NCI-H2081 (cell line): ENCODE measurements around the gene LATS2.
A peak's percentile ranks its signal among the peaks of the same experiment; 100 is the strongest.

ENCODE experiments used
- DNase-seq, 2 experiments: peaks; one replicate each; lab custom pipeline; 2025; lab: John Stamatoyannopoulos, UW

The LATS2 gene

DNA sequence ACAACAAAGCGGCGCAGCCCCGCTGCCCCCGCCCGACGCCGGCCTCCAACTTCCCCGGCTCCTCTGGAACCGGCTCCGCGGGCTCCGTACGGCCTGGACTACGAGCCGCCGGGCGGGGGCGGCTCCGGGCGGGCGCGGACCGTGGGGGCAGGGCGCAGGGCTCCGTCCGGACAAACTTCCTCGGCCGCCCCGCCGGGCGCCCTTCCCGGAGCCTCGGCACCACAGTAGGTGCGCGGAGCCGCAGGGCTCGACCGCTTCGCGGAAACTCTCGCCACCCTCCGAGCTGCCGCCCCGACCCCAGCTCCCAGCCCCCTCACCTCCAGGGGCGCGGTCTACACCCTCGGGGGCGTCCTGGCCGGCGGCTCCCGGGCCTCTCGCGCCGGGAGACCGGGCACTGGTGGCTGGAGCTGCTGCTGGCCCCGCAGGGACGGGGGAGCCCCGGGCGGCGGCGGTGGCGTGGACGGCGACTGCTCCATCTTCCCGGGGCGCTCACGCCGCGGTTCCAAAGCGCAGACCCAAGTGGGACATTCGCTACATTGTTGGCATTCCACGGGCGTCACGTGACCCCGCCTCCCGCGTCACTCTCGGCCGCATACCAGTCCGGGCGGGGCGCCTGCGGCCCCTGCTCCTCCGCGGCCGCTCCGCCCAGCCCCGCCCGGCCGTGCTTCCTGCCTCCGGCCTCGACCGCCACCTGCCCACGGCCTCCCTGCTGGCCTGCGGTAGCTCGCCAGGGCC, at the start of gene LATS2:
Gene LATS2, minus strand, starts transcription at position 558 of the 735 bp plus-strand sequence. CDS start 15,560 bp downstream, outside the sequence.
- DNase-seq: peak; percentile 43 to 46

DNA sequence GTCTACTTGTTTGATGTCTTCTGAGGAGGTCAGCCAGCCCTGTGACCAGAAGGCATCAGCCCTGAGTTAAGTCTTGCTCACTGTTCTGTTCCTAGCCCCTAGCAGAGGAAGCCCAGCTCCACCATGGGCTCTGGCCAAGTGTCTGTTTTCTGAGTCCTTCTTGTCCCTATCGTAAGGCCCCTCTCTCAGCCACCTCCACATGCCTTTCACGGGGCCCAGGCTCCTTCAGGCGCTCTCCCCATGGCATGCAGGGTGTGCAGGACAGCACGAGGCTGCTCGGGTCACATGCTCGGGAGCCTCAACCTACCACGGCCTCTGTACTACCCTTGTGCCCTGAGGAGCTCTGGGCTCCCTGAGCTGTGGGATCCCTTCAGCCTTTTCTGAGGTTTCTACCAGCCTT, 47.8 kb upstream of the LATS2 start:
- DNase-seq: no peak

- no peak for DNase-seq
Observed at GRCh38 chr13:21106089-21106488, 44.7 kb upstream of the LATS2 start.

DNA sequence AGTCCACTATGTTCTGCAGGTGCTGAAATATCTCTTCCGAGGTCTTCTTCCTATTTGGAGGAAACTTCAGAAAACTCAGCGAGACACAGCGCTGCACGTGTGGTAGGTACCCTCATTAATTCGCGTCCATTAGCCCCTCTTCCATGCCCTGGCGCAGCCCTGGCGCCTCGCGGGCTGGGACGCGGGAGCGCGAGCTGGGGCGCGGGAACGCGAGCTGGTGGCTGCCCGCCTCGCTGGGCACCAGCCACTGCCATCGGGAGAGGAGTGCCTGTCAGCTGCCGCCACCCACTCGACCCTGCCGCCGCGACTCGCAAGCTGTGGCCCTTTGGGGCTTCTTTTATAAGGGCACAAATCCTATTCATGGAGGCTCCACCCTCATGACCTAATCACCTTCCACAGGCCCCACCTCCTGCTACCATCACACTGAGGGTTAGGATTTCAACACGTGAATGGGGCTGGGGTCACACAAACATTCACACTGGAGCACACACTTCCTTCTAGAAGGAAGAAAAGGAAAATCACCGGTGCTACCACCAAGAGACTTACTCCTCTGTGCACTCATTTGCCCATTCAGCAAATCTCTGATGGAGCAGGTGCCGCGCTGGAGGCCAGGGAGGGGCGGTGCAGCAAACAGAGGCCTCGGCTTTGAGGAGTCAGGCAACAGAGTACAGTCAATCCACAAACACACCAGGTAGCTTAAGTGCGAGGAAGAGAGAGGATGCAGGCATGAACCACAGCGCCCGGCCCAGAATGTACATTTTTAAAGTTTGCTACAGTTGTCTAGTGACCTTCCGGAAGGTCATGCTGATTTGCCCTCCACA, 43.0 kb upstream of the LATS2 start:
- DNase-seq: no peak

GRCh38 chr13:21101865-21102576, 40.6 kb upstream of the LATS2 start:
- no peak for DNase-seq

DNA sequence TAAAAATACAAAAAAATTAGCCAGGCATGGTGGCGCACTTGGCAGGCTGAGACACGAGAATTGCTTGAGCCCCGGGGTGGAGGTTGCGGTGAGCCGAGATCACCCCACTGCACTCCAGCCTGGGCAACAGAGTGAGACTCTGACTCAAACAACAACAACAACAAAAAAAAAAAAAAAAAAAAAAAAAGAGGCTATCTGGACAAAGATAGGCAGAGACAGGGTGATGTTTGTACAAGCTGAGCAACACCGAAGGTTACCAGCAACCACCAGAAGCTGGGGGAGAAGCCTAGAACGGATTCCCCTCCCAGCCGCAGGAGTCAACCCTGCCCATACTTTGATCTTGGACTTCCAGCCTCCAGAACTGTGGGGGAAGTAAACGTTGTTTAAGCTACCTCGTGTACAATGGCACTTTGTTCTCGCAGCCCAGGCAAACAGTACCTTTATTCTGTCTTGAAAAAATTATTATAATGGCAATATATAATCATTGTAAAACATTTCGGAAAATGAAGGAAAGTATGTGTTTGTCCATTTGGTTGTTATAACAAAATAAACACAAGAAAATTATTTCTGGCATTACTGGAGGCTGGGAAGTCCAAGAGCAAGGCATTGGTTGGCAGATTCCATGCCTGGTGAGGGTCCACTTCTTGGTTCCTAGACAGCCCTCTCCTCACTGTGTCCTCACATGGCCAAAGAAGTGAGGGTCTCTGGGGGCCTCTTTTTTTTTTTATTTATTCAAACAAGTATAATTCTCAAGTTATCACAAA, 39.8 kb upstream of the LATS2 start:
- no peak for DNase-seq

- DNase-seq: no peak
Observed at GRCh38 chr13:21100211-21100610, 38.8 kb upstream of the LATS2 start.

DNA sequence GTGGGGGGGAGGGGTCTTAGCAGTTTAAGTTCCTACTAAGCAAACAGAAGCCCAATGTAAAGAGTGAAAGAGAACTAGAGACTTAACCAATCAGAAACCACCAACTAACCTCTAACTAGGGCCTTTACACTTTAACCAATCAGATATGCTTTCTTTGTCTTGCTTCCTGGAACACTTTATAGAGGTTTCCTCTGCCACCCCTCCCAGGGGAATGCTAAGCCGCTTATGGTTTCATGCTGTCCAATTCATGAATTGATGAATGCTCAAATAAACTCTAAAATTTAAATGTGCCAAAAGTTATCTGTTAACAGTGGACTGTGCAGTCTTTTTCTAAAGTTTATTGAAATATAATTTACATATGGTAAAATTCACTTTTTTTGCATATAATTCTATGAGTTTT, 33.9 kb upstream of the LATS2 start:
- no peak for DNase-seq

- no peak for DNase-seq
Observed at GRCh38 chr13:21089830-21090229, 28.4 kb upstream of the LATS2 start.

- DNase-seq: no peak
Observed at GRCh38 chr13:21088534-21088933, 27.1 kb upstream of the LATS2 start.

DNA sequence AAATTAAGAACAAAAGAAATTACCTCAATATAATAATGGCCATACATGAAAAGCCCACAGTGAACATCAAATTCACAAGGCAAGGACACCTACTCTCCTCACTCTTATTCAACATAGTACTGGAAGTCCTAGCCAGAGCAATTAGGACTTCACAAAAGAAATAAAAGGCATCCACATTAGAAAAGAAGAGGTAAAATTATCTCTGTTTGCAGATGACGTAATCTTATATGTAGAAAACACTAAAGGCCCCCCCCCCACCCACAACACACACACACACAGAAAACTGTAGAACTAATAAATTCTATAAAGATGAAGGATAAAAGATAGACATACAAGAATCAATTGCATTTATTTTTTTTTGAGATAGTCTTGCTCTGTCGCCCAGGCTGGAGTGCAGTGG, 25.5 kb upstream of the LATS2 start:
- no peak for DNase-seq

DNA sequence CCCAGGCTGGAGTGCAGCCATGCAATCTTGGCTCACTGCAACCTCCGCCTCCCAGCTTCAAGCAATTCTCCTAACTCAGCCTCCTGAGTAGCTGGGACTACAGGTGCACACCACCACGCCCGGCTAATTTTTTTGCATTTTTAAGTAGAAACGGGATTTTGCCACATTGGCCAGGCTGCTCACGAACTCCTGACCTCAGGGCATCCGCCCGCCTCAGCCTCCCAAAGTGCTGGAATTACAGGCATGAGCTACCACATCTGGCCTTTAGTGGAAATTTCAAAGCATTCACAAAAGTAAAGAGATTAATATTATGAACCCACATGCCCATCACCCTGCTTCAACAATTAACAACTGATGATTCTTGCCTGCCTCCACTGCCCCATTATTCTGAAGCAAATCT, 20.5 kb upstream of the LATS2 start:
- no peak for DNase-seq

DNA sequence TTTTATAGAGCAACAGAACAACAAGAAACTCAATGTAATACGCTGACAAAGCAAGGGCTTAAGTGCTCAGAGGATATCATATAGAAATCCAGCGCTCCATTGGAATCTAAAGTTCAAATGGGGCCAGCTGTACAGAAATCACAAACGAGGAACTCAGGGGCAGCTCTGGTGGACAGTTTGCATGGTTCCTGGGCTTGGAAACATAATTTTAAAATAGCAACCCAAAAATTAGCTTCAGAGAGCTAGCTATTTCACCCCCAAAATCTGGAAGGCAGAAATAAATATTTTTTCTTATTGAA, 19.2 kb upstream of the LATS2 start:
- no peak for DNase-seq

- no peak for DNase-seq
Observed at GRCh38 chr13:21079761-21080592, 18.6 kb upstream of the LATS2 start.

DNA sequence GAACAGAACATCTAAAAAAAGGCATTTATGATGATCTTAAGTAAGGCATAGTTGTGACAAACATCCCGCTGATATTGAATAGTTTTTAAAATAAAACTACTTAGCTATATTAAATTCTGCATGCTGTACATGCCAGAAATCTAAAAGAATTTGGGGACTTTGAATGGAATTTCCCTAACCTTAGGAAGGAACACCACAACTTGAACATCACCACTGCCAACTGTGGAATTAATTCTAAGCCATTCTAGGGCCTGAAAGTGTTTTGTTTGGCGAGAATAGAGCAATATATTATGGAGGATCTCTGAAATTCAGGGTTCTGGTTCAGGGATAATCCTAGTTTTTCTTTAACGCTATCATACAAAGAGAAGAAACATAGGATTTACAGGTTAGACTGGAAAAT, 17.8 kb upstream of the LATS2 start:
- no peak for DNase-seq

GRCh38 chr13:21078501-21078900, 17.1 kb upstream of the LATS2 start:
- DNase-seq: no peak

- DNase-seq: no peak
Observed at GRCh38 chr13:21077788-21078353, 16.5 kb upstream of the LATS2 start.

- DNase-seq: no peak
Observed at GRCh38 chr13:21077076-21077787, 15.8 kb upstream of the LATS2 start.

DNA sequence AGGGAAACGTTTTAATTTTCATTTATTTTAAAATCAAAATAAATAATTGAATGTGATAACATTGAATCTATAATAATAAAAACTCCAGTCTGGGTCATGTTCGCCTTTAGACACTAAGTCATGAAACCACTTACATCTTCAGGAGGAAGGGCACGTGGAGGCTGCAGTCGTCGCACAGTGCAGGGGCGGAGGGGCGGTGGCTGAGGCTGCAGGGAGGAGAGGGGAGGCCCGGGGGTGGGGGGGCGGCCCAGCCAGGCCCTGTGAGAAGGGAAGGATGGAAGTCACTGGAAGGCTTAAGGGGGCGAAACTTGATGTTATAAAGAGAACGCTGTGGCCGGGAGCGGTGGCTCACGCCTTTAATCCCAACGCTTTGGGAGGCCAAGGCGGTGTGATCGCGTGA, 14.9 kb upstream of the LATS2 start:
- DNase-seq: no peak
